Measurements from ENCODE around the gene TEX26.

DNA sequence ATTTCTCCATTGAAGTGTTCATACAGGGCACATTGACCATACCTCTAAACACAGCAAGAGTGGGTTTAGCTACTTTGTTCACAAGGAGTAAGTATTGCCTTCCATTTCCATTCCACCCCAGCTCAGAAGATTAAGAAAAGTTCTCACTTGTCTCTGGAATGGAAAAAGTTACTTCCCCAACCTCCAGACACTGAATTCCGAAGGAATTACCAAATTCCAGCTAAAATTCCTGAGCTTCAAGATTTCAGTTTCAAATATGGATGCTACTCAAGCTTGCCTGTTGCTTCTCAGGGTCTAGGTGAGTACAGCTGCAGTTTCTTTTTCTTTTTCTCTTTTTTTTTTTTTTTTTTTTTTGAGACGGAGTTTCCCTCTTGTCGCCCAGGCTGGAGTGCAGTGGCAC is 33.6 kb downstream of the TEX26 start:
- TF ChIP-seq EGR1 (IDR thresholded peaks at IDR 0.05; ENCODE audit: low read depth in 2 of 2) = no peak
- TF ChIP-seq, protein P1, sequence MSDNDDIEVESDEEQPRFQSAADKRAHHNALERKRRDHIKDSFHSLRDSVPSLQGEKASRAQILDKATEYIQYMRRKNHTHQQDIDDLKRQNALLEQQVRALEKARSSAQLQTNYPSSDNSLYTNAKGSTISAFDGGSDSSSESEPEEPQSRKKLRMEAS (IDR thresholded peaks at IDR 0.05) = no peak
- TF ChIP-seq, protein P2, sequence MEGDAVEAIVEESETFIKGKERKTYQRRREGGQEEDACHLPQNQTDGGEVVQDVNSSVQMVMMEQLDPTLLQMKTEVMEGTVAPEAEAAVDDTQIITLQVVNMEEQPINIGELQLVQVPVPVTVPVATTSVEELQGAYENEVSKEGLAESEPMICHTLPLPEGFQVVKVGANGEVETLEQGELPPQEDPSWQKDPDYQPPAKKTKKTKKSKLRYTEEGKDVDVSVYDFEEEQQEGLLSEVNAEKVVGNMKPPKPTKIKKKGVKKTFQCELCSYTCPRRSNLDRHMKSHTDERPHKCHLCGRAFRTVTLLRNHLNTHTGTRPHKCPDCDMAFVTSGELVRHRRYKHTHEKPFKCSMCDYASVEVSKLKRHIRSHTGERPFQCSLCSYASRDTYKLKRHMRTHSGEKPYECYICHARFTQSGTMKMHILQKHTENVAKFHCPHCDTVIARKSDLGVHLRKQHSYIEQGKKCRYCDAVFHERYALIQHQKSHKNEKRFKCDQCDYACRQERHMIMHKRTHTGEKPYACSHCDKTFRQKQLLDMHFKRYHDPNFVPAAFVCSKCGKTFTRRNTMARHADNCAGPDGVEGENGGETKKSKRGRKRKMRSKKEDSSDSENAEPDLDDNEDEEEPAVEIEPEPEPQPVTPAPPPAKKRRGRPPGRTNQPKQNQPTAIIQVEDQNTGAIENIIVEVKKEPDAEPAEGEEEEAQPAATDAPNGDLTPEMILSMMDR (IDR thresholded peaks at IDR 0.05; ENCODE audit: low read depth, low read length, missing input control) = no peak
- TF ChIP-seq, protein P3, sequence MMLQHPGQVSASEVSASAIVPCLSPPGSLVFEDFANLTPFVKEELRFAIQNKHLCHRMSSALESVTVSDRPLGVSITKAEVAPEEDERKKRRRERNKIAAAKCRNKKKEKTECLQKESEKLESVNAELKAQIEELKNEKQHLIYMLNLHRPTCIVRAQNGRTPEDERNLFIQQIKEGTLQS (IDR thresholded peaks at IDR 0.05) = no peak

All from liver (tissue), 3 donors.